Vagina (tissue), 2 donors: ENCODE measurements around the gene RAI2. TPM values are rescaled to one million over a fixed set of nuclear protein-coding genes. Genes with fewer than 3 reads are reported as not detected.

Experiments
- DNase-seq, 2 donors: peaks; one replicate each; pipeline ENCODE4 v3.0.0-alpha.2; 2017; ENCODE audit errors: extremely low spot score in 2 of 2
- H3K27ac ChIP-seq: fragments of 200-600 bp; sonication (generic); one replicate; pipeline ENCODE4 v1.5.1; 2019
- H3K27me3 ChIP-seq: fragments of 200-600 bp; sonication (generic); one replicate; pipeline ENCODE4 v1.5.1; 2019
- H3K36me3 ChIP-seq, 2 donors: fragments of 200-600 bp; sonication (generic); one replicate each; pipeline ENCODE4 v1.5.1; 2017 to 2019
- H3K4me1 ChIP-seq: fragments of 200-600 bp; sonication (generic); one replicate; pipeline ENCODE4 v1.5.1; 2019
- H3K4me3 ChIP-seq, 2 donors: fragments of 200-600 bp; sonication (generic); 1 replicate in 1 of 2; 2 replicates in 1 of 2; pipeline ENCODE4 v1.5.1; 2016 to 2019
- H3K9me3 ChIP-seq: fragments of 200-600 bp; sonication (generic); one replicate; pipeline ENCODE4 v1.5.1; 2019
- POLR2A ChIP-seq, 2 donors: fragments of 450-650 bp; IDR thresholded peaks; one replicate each; pipeline ENCODE4 v1.6.1; 2017; ENCODE audit warnings: antibody characterized with exemption in 2 of 2, mild to moderate bottlenecking in 2 of 2, moderate library complexity in 2 of 2
- POLR2AphosphoS5 ChIP-seq, 2 donors: sonication (generic); formaldehyde crosslinking; IDR thresholded peaks; one replicate each; pipeline ENCODE4 v1.9.0; 2017; ENCODE audit warnings: antibody characterized with exemption in 2 of 2, mild to moderate bottlenecking in 2 of 2, low read depth in 1 of 2; ENCODE audit not compliant: insufficient read depth in 1 of 2
- intact Hi-C: fragments of 100-400 bp; cut with DNase I; formaldehyde crosslinking; loops from one replicate; pipeline ENCODE4 v1.15.1; 2023
- total RNA-seq: library from RNA; depleted of rRNA; stranded (reverse); fragments of >200 nt; gene quantifications from one replicate; pipeline ENCODE4 v1.2.3, GENCODE V29; 2016
- TF ChIP-seq, protein P1 (sequence below), 3 experiments: fragments of 450-650 bp in 2 of 3; fragments of 200-600 bp in 1 of 3; sonication (generic) in 1 of 3; IDR thresholded peaks; one replicate each; pipeline ENCODE4 v1.5.1; 2017 to 2019; ENCODE audit warnings: antibody characterized with exemption in 3 of 3, mild to moderate bottlenecking in 2 of 3, moderate library complexity in 2 of 3

The RAI2 gene
- total RNA-seq, 1 donor from 2014 or later = 47.4 TPM

DNA sequence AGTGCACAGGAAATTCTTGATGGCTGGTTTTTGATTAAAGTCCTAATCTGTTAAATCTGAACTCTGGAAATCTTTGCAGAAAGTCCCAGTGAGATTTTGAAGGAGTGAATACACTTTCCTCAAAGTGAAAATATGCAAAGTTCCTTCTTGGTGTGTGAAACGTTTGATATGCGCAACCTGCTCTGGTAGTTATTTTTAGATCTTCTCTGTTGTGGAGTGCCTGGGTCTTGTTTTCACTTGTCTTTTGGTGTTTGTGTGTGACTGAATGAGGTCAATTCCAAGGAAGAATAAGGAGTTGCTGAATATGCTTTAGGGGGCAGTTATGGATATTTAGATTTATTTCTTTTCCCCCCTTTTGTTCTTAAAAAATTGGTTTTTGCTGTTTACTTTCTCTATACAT, 82.1 kb downstream of the RAI2 start:
- Histone ChIP-seq H3K27ac (no peak overlapping the region), H3K4me3 (no peak overlapping the region), H3K4me1 (no peaks in the 10 kb centered on the region), H3K9me3 (no peaks in the 10 kb centered on the region), H3K36me3 (no peaks in the 10 kb centered on the region), H3K27me3 (no peaks in the 10 kb centered on the region)
- DNase-seq = no peak
- intact Hi-C loops = no loop called here
- TF ChIP-seq POLR2A (IDR thresholded peaks at IDR 0.05) = no peak
- no peak for TF ChIP-seq POLR2AphosphoS5 (IDR thresholded peaks at IDR 0.05; ENCODE audit: insufficient read depth in 1 of 2, low read depth in 1 of 2)
- TF ChIP-seq, protein P1, sequence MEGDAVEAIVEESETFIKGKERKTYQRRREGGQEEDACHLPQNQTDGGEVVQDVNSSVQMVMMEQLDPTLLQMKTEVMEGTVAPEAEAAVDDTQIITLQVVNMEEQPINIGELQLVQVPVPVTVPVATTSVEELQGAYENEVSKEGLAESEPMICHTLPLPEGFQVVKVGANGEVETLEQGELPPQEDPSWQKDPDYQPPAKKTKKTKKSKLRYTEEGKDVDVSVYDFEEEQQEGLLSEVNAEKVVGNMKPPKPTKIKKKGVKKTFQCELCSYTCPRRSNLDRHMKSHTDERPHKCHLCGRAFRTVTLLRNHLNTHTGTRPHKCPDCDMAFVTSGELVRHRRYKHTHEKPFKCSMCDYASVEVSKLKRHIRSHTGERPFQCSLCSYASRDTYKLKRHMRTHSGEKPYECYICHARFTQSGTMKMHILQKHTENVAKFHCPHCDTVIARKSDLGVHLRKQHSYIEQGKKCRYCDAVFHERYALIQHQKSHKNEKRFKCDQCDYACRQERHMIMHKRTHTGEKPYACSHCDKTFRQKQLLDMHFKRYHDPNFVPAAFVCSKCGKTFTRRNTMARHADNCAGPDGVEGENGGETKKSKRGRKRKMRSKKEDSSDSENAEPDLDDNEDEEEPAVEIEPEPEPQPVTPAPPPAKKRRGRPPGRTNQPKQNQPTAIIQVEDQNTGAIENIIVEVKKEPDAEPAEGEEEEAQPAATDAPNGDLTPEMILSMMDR (IDR thresholded peaks at IDR 0.05) = no peak

DNA sequence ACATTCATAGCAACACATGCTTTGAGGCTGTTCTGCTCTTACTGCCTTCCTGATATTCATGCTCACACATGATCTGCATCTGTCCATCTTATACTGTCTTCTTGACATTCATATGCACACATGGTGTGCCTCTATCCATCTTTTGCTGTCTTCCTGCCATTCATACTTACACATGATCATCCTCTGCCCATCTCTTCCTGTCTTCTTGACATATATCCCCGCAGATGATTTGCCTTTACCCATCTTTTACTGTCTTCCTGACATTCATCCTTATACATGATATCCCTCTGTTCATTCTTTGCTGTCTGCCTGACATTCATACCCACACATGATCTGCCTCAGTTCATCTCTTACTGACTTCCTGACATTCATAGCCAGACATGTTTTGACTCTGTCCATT, 87.0 kb downstream of the RAI2 start:
- no peaks in the 10 kb centered on the region for H3K4me1 ChIP-seq
- H3K27me3 ChIP-seq = no peaks in the 10 kb centered on the region
- no peaks in the 10 kb centered on the region for H3K36me3 ChIP-seq
- H3K27ac ChIP-seq = no peak overlapping the region
- no peaks in the 10 kb centered on the region for H3K9me3 ChIP-seq
- H3K4me3 ChIP-seq = no peak overlapping the region
- peak in 1 of 2 donors; percentile 5 for DNase-seq
- no peak for TF ChIP-seq POLR2AphosphoS5 (IDR thresholded peaks at IDR 0.05; ENCODE audit: insufficient read depth in 1 of 2, low read depth in 1 of 2)
- intact Hi-C loops = no loop called here

DNA sequence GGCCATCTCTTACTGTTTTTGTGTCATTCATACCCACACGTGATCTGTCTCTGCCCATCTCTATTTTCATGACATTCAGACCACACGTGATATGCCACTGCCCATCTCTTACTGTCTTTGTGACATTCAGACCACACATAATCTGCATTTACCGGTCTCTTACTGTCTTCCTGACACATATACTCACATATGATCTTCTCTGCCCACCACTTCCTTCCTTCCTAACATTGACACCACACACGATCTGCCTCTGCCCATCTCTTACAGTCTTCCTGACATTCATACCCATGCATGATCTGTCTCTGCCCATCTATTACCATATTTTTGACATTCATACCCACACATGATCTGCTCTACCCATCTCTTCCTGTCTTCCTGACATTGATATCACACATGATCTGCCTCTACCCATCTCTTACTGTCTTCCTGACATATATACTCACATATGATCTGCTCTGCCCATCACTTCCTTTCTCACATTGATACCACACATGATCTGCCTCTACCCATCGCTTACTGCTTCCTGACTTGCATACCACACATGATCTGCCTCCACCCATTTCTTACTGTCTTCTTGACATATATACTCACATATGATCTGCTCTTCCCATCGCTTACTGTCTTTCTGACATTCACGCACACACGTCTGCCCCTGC, 87.7 kb downstream of the RAI2 start:
- no peaks in the 10 kb centered on the region for H3K4me1 ChIP-seq
- intact Hi-C loops = no loop called here
- no peaks in the 10 kb centered on the region for H3K9me3 ChIP-seq
- no peak overlapping the region for H3K4me3 ChIP-seq
- TF ChIP-seq POLR2A (IDR thresholded peaks at IDR 0.05) = no peak
- no peak for TF ChIP-seq POLR2AphosphoS5 (IDR thresholded peaks at IDR 0.05; ENCODE audit: insufficient read depth in 1 of 2, low read depth in 1 of 2)
- TF ChIP-seq, protein P1 (IDR thresholded peaks at IDR 0.05) = no peak
- DNase-seq = no peak
- no peaks in the 10 kb centered on the region for H3K27me3 ChIP-seq
- no peaks in the 10 kb centered on the region for H3K36me3 ChIP-seq
- H3K27ac ChIP-seq = no peak overlapping the region

DNA sequence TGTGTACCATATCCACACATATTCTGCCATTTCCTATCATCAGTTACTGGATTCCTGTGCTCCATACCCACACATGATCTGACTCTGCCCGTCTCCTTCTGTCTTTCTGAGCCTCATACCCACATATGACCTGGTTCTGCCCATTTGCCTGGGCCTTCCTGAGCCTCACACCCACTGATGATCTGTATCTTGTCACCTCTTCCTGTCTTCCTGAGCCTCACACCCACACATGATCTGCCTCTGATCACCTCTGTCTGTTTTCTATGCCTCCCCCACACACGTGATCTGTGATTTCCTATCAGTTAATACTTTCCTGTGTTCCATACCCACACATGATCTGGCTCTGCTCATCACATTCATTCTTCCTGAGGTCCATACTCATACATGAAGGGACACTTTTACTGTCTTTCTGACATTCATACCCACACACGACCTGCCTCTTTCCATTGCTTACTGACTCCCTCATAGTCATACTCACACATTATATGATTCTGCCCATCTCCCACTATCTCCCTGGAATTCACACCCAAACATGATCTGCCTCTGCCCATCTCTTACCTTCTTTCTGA, 91.3 kb downstream of the RAI2 start:
- Histone ChIP-seq H3K36me3 (no peaks in the 10 kb centered on the region), H3K4me1 (no peaks in the 10 kb centered on the region), H3K27me3 (no peaks in the 10 kb centered on the region), H3K4me3 (no peak overlapping the region), H3K27ac (no peak overlapping the region), H3K9me3 (no peaks in the 10 kb centered on the region)
- TF ChIP-seq, protein P1 (IDR thresholded peaks at IDR 0.05) = no peak
- TF ChIP-seq POLR2AphosphoS5 (IDR thresholded peaks at IDR 0.05; ENCODE audit: insufficient read depth in 1 of 2, low read depth in 1 of 2) (no peak), POLR2A (IDR thresholded peaks at IDR 0.05) (no peak)
- DNase-seq = peak in 1 of 2 donors; percentile 42
- intact Hi-C loops = no loop called here

DNA sequence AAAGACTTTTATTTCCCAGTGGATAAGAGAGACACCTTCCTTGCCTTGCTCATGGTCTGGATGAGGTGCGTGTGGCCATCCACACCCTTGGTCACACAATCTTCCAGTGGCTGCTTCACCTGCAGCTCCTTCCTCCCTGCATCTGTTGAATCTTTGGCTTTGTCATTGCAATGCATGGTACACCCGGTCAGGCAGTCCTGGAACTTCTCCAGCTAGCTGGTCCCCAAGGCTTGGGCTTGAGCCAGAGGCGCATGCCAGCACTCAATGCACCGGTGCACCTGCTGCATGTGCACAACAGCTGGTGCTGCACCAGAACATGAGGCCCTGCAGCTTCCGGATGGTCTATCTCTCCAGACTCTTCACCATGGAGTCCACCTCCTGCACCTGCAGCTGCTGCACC, 92.1 kb downstream of the RAI2 start:
- Histone ChIP-seq H3K4me1 (no peaks in the 10 kb centered on the region), H3K9me3 (no peaks in the 10 kb centered on the region), H3K27me3 (no peaks in the 10 kb centered on the region), H3K27ac (no peak overlapping the region), H3K4me3 (no peak overlapping the region), H3K36me3 (no peaks in the 10 kb centered on the region)
- DNase-seq = peak; percentile 67 to 77
- intact Hi-C loops = no loop called here
- TF ChIP-seq, protein P1 (IDR thresholded peaks at IDR 0.05) = no peak
- TF ChIP-seq POLR2AphosphoS5 (IDR thresholded peaks at IDR 0.05; ENCODE audit: insufficient read depth in 1 of 2, low read depth in 1 of 2) (no peak), POLR2A (IDR thresholded peaks at IDR 0.05) (no peak)
